OCI-LY7 (cell line): ENCODE measurements around the gene PLEKHH2. TPM values are rescaled to one million over a fixed set of nuclear protein-coding genes. Genes with fewer than 3 reads are reported as not detected.

Source experiments
- BruUV-seq: library from RNA; stranded (reverse); fragments of 400-500 nt; replicated peaks from 2 replicates; lab custom pipeline; 2021; lab: Mats Ljungman, UMichigan
- CTCF ChIA-PET: fragments of 300-600 bp; sonication (Branson Sonifier 250); formaldehyde crosslinking; loops from one replicate; lab custom pipeline; 2022; ENCODE audit warnings: antibody characterized with exemption; ENCODE audit not compliant: unreplicated experiment; lab: Charles Lee
- POLR2A ChIA-PET: fragments of 300-600 bp; sonication (Branson Sonifier 250); formaldehyde crosslinking; loops from one replicate; lab custom pipeline; 2022; ENCODE audit warnings: antibody characterized with exemption; lab: Charles Lee
- DNase-seq: peaks from one replicate; pipeline ENCODE4 v3.0.0-alpha.2; 2015; ENCODE audit warnings: low spot score
- H2AFZ ChIP-seq: fragments of 200-600 bp; sonication (generic), shearing (Covaris generic); 2 replicates; pipeline ENCODE4 v1.6.1; 2014; ENCODE audit warnings: mild to moderate bottlenecking, antibody characterized with exemption, low read length, moderate library complexity
- H3K27ac ChIP-seq: fragments of 200-600 bp; sonication (generic); 2 replicates; pipeline ENCODE4 v1.5.1; 2014; ENCODE audit warnings: mixed run types, low read depth, mild to moderate bottlenecking, moderate library complexity, low read length, inconsistent platforms; ENCODE audit not compliant: poor library complexity, severe bottlenecking
- H3K36me3 ChIP-seq: fragments of 200-600 bp; sonication (generic); 2 replicates; pipeline ENCODE4 v1.6.1; 2014; ENCODE audit warnings: mild to moderate bottlenecking, antibody characterized with exemption, low read length, moderate library complexity, mixed read lengths; ENCODE audit not compliant: insufficient read depth
- H3K4me1 ChIP-seq: fragments of 200-600 bp; sonication (generic); 2 replicates; pipeline ENCODE4 v1.5.1; 2014; ENCODE audit warnings: mild to moderate bottlenecking, low read length; ENCODE audit not compliant: insufficient read depth, poor library complexity, severe bottlenecking
- H3K4me2 ChIP-seq: fragments of 200-600 bp; sonication (generic); 2 replicates; pipeline ENCODE4 v1.6.1; 2014; ENCODE audit warnings: mild to moderate bottlenecking, low read length
- H3K4me3 ChIP-seq: fragments of 200-600 bp; sonication (generic); 2 replicates; pipeline ENCODE4 v1.5.1; 2014; ENCODE audit warnings: mild to moderate bottlenecking, low read depth, low read length; ENCODE audit not compliant: poor library complexity, severe bottlenecking
- H3K79me2 ChIP-seq: fragments of 200-600 bp; sonication (generic); 2 replicates; pipeline ENCODE4 v1.6.1; 2016; ENCODE audit warnings: low read depth, mild to moderate bottlenecking, low read length, moderate library complexity, mixed read lengths; ENCODE audit not compliant: insufficient read depth
- H3K9me2 ChIP-seq: fragments of 200-600 bp; sonication (generic); 2 replicates; pipeline ENCODE4 v1.6.1; 2016; ENCODE audit warnings: mild to moderate bottlenecking, low read length, mixed read lengths; ENCODE audit not compliant: insufficient read depth
- H3K9me3 ChIP-seq: fragments of 200-600 bp; sonication (generic); 2 replicates; pipeline ENCODE4 v1.6.1; 2014; ENCODE audit warnings: mild to moderate bottlenecking, mixed run types, low read length, mixed read lengths
- H4K20me1 ChIP-seq: fragments of 200-600 bp; sonication (generic); 2 replicates; pipeline ENCODE4 v1.6.1; 2014; ENCODE audit warnings: mild to moderate bottlenecking, antibody characterized with exemption, low read length, moderate library complexity, mixed read lengths; ENCODE audit not compliant: insufficient read depth
- CTCF ChIP-seq: fragments of 200-600 bp; sonication (generic); conservative IDR thresholded peaks from 2 replicates; pipeline ENCODE4 v1.5.1; 2014; ENCODE audit warnings: mild to moderate bottlenecking, antibody characterized with exemption, low read length, moderate library complexity, mixed read lengths
- EZH2phosphoT487 ChIP-seq: fragments of 200-600 bp; sonication (generic); IDR thresholded peaks from 2 replicates; pipeline ENCODE4 v1.6.1; 2018; ENCODE audit warnings: low read depth, borderline replicate concordance, mild to moderate bottlenecking, mixed run types, antibody characterized with exemption, low read length, moderate library complexity, mixed read lengths
- intact Hi-C: fragments of 100-400 bp; cut with micrococcal nuclease; formaldehyde crosslinking; loops from one replicate; pipeline ENCODE4 v1.10.0; 2022; ENCODE audit not compliant: unreplicated experiment
- total RNA-seq, 2 experiments: library from RNA; depleted of rRNA in 1 of 2; stranded (reverse); fragments of >200 nt in 1 of 2; shearing (Covaris generic) in 1 of 2; gene quantifications; 2 replicates each; pipeline ENCODE4 v1.2.3, GENCODE V29; 2014 to 2022

PLEKHH2 gene
- total RNA-seq, 2 experiments from 2014 or later = 1.5 to 2.6 TPM

DNA sequence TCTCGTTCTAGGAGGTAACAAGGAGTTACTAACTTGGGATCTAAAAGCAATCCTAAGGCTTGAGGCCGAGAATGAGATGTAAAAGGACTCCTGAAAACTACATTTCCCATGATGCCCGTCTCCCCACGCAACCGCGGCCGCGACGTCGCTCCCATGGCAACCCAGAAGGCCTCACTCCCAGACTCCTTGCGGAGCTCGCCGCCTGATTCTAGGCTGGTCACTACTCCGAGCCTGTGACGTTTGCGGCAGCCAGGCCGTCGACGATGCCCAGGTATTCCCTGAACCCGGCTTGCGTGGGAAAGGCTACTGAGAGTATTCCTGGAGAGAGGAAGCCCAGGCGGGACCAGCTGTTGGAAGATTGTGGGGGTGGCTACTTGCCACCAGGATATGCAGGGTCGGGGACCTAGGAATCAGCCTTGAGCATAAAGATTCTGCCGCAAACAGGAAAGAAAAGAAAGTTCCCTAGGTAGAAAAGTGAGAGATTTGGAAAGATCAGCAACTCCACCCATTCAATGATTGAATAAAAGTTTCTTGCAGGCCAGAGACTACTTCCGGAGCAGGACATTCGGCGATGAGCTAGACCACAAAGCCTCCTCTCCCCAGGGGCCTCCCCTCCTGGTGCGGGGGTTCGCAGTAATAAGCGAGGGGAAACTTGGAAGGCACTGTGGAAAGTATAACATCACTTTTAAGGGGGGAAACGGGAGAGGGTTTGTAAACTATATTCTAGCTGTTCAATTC is 137.0 kb downstream of the PLEKHH2 start, which contains the start of gene DYNC2LI1:
DYNC2LI1 (plus strand) TSS at position 164 of the 738 bp plus-strand sequence; CDS start at position 264, 100 bp downstream.
- Histone ChIP-seq H3K4me1 (peaks cover 8% of the 10 kb centered on the region), H3K9me2 (0 out of 2 replicates have a peak, but pooled peaks cover 4% of the 10 kb centered on the region), H3K79me2 (no peaks in the 10 kb centered on the region), H3K4me2 (peak within 1 kb of the TSS; percentile 78), H3K36me3 (no peaks in the 10 kb centered on the region), H4K20me1 (no peaks in the 10 kb centered on the region), H3K4me3 (peak within 1 kb of the TSS; percentile 77), H3K27ac (no peak within 1 kb of the TSS), H2AFZ (peak within 1 kb of the TSS; percentile 94), H3K9me3 (no peaks in the 10 kb centered on the region)
- ChIA-PET CTCF (interaction anchor here (0.6 kb wide), 1 partner anchor 876 kb away, joined by 3 read pairs; no protein-coding TSS in a partner anchor), POLR2A (interaction anchor here (0.7 to 1.2 kb wide), 4 partner anchors 22 to 199 kb away, joined by 3 to 4 read pairs (median 4); no protein-coding TSS in a partner anchor)
- BruUV-seq = no TSS peak
- TF ChIP-seq CTCF (no peak), EZH2phosphoT487 (no peak)
- intact Hi-C loops = loop anchor here (5.0 kb wide), 1 partner anchor 162 kb away; no protein-coding TSS in a partner anchor
- DNase-seq = peak; percentile 84

DNA sequence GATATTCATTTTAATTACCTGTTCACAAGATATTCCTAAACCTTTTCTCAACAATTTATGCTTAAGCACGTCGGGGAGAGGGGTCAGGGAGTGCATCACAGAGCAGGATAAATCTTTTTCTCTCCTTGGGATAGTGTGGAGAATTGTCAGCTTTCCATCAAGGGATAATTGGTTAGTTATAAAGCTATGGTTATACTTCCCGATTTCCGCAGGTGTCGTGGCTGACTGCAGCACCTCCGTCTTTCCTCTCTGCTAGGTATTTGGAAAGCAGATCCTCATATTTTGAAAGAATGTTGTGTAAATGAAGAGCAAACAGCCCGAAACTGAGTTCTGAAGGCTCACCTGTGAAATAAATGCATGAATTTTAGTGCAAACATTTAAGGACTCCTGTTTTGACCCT is 137.6 kb downstream of the PLEKHH2 start:
- TF ChIP-seq CTCF = no peak
- TF ChIP-seq EZH2phosphoT487 = no peak

More for the DNA sequence above, 137.6 kb downstream of the PLEKHH2 start:
- peak overlapping the region; percentile 78 for H3K4me2 ChIP-seq
- H3K27ac ChIP-seq = no peak overlapping the region
- ChIA-PET POLR2A (interaction anchor here (0.7 to 1.2 kb wide), 4 partner anchors 21 to 198 kb away, joined by 3 to 4 read pairs (median 4); no protein-coding TSS in a partner anchor), CTCF (no interaction called here)
- TSS peak; percentile 74 for BruUV-seq
- no peaks in the 10 kb centered on the region for H3K79me2 ChIP-seq
- no peaks in the 10 kb centered on the region for H3K9me3 ChIP-seq
- DNase-seq = no peak
- H3K4me1 ChIP-seq = peaks cover 8% of the 10 kb centered on the region
- 0 out of 2 replicates have a peak, but pooled peaks cover 4% of the 10 kb centered on the region for H3K9me2 ChIP-seq
- H3K4me3 ChIP-seq = peak overlapping the region; percentile 77
- peak overlapping the region; percentile 94 for H2AFZ ChIP-seq
- H4K20me1 ChIP-seq = no peaks in the 10 kb centered on the region
- intact Hi-C loops = loop anchor here (5.0 kb wide), 1 partner anchor 162 kb away; no protein-coding TSS in a partner anchor
- no peaks in the 10 kb centered on the region for H3K36me3 ChIP-seq
